ELR (cell line): Measurements from ENCODE around the gene GNG7.
"Not testable (repeated sequence)": the region's sequence is repeated elsewhere in the genome, so short reads cannot be mapped to it uniquely, and the experiment has no call there.

Experiments
- DNase-seq: peaks from one replicate; pipeline ENCODE4 v3.0.0-alpha.2; 2015; ENCODE audit warnings: low read depth

The GNG7 gene

GRCh38 chr19:2619076-2619475, 83.4 kb downstream of the GNG7 start:
- no peak for DNase-seq

GRCh38 chr19:2618611-2619010, 83.9 kb downstream of the GNG7 start:
- DNase-seq, result peak; percentile 76

- no peak for DNase-seq
Measured at GRCh38 chr19:2617393-2618165, 84.9 kb downstream of the GNG7 start.

- DNase-seq, result no peak
Measured at GRCh38 chr19:2616741-2617392, 85.6 kb downstream of the GNG7 start.

GRCh38 chr19:2615782-2616181, 86.7 kb downstream of the GNG7 start:
- DNase-seq, result no peak

- DNase-seq, result peak; percentile 63
Measured at GRCh38 chr19:2613507-2614295, 88.8 kb downstream of the GNG7 start.

GRCh38 chr19:2612619-2613249, 89.8 kb downstream of the GNG7 start:
- no peak for DNase-seq

GRCh38 chr19:2611483-2612464, 90.7 kb downstream of the GNG7 start:
- no peak for DNase-seq

GRCh38 chr19:2610637-2611482, 91.6 kb downstream of the GNG7 start:
- peak; percentile 96 for DNase-seq

GRCh38 chr19:2609389-2610116, 92.9 kb downstream of the GNG7 start:
- DNase-seq, result no peak

- DNase-seq, result not testable (repeated sequence)
Measured at GRCh38 chr19:2609034-2609388, 93.5 kb downstream of the GNG7 start.

- no peak for DNase-seq
Measured at GRCh38 chr19:2608602-2608922, 93.9 kb downstream of the GNG7 start.

GRCh38 chr19:2607712-2608601, 94.5 kb downstream of the GNG7 start:
- no peak for DNase-seq

- DNase-seq, result not testable (repeated sequence)
Measured at GRCh38 chr19:2606774-2607173, 95.7 kb downstream of the GNG7 start.

GRCh38 chr19:2605889-2606288, 96.6 kb downstream of the GNG7 start:
- DNase-seq, result peak; percentile 25

- no peak for DNase-seq
Measured at GRCh38 chr19:2604747-2605329, 97.7 kb downstream of the GNG7 start.

GRCh38 chr19:2603334-2603733, 99.2 kb downstream of the GNG7 start:
- peak; percentile 42 for DNase-seq
